Measurements from ENCODE around the gene CHD2. TPM values are rescaled to one million over a fixed set of nuclear protein-coding genes. Genes with fewer than 3 reads are reported as not detected.

The CHD2 gene
- total and polyA plus RNA-seq, 4 donors = 13.9 to 90.2 (median 49.4) TPM

DNA sequence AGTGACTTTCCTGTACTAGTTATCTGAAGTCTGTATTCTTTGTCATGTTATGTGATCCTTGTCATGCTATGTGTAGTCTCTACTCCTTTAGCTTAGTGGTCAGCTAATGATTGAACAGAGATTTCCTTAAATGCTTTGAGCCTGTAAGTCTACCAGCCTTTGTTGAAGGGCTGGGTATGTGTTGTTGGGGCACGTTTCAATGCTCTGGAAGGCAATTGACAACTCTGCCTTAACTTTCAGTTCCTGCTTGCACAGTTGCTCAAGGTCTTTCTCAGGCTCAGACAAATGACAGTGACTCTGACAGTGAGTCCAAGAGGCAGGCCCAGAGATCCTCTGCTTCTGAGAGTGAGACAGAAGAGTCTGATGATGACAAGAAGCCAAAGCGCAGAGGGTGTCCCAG is 89.3 kb downstream of the CHD2 start:
- Histone ChIP-seq H3K9me3 (ENCODE audit: control insufficient read depth in 4 of 4, low read length in 3 of 4) (no peaks in the 10 kb centered on the region), H3K27me3 (ENCODE audit: control insufficient read depth in 4 of 4, insufficient read depth in 4 of 4, low read length in 3 of 4) (no peaks in the 10 kb centered on the region), H3K4me1 (ENCODE audit: control insufficient read depth in 4 of 4, insufficient read depth in 4 of 4, low read length in 3 of 4) (no peaks in the 10 kb centered on the region), H3K4me3 (ENCODE audit: low read depth in 1 of 3, low read length in 3 of 3) (no peak overlapping the region), H3K36me3 (ENCODE audit: control insufficient read depth in 4 of 4, insufficient read depth in 3 of 4, low read depth in 1 of 4, low read length in 3 of 4) (peaks cover 18 to 81% (median 73%) of the 10 kb centered on the region in 4 donors), H3K27ac (ENCODE audit: low read depth in 1 of 2, low read length in 2 of 2) (no peak overlapping the region), H3K9ac (ENCODE audit: low read depth in 1 of 2, low read length in 2 of 2) (no peak overlapping the region)
- DNase-seq (ENCODE audit: low spot score) = no peak
- TF ChIP-seq HNF4G (IDR thresholded peaks at IDR 0.05) = no peak
- TF ChIP-seq TAF1 (conservative IDR thresholded peaks at IDR 0.05) = no peak
- TF ChIP-seq FOXA1 (IDR thresholded peaks at IDR 0.05) = no peak
- TF ChIP-seq JUND (IDR thresholded peaks at IDR 0.05) = no peak
- no peak for TF ChIP-seq RXRA (IDR thresholded peaks at IDR 0.05)
- TF ChIP-seq MAX (IDR thresholded peaks at IDR 0.05) = no peak
- TF ChIP-seq, protein P1, sequence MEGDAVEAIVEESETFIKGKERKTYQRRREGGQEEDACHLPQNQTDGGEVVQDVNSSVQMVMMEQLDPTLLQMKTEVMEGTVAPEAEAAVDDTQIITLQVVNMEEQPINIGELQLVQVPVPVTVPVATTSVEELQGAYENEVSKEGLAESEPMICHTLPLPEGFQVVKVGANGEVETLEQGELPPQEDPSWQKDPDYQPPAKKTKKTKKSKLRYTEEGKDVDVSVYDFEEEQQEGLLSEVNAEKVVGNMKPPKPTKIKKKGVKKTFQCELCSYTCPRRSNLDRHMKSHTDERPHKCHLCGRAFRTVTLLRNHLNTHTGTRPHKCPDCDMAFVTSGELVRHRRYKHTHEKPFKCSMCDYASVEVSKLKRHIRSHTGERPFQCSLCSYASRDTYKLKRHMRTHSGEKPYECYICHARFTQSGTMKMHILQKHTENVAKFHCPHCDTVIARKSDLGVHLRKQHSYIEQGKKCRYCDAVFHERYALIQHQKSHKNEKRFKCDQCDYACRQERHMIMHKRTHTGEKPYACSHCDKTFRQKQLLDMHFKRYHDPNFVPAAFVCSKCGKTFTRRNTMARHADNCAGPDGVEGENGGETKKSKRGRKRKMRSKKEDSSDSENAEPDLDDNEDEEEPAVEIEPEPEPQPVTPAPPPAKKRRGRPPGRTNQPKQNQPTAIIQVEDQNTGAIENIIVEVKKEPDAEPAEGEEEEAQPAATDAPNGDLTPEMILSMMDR (IDR thresholded peaks at IDR 0.05; ENCODE audit: low read depth, low read length, missing input control) = no peak
- TF ChIP-seq, protein P2, sequence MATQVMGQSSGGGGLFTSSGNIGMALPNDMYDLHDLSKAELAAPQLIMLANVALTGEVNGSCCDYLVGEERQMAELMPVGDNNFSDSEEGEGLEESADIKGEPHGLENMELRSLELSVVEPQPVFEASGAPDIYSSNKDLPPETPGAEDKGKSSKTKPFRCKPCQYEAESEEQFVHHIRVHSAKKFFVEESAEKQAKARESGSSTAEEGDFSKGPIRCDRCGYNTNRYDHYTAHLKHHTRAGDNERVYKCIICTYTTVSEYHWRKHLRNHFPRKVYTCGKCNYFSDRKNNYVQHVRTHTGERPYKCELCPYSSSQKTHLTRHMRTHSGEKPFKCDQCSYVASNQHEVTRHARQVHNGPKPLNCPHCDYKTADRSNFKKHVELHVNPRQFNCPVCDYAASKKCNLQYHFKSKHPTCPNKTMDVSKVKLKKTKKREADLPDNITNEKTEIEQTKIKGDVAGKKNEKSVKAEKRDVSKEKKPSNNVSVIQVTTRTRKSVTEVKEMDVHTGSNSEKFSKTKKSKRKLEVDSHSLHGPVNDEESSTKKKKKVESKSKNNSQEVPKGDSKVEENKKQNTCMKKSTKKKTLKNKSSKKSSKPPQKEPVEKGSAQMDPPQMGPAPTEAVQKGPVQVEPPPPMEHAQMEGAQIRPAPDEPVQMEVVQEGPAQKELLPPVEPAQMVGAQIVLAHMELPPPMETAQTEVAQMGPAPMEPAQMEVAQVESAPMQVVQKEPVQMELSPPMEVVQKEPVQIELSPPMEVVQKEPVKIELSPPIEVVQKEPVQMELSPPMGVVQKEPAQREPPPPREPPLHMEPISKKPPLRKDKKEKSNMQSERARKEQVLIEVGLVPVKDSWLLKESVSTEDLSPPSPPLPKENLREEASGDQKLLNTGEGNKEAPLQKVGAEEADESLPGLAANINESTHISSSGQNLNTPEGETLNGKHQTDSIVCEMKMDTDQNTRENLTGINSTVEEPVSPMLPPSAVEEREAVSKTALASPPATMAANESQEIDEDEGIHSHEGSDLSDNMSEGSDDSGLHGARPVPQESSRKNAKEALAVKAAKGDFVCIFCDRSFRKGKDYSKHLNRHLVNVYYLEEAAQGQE (IDR thresholded peaks at IDR 0.05) = no peak
- no peak for TF ChIP-seq HNF4A (conservative IDR thresholded peaks at IDR 0.05)
- WGBS = 88% methylated on average over 2 of the region's 2 CpGs

DNA sequence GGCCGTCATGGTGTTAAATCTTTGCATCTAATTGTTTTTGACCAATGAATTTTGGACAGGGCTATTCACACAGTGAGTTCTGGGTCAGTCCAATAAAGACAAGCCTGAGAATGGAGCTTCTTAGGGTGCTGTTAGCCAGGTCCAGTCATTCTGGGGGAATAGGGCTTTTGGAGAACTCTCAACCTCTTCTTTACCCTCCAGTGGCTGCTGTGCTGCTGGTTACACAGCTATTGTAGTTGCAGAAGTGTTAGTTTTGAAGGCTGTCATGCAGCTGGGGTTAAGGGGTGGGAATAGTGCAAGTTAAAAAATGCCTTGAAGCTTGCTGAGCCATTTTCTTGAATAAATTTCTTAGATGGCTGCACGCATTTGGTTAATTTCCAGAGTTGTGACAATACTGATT is 89.9 kb downstream of the CHD2 start:
- Histone ChIP-seq H3K9ac (ENCODE audit: low read depth in 1 of 2, low read length in 2 of 2) (no peak overlapping the region), H3K4me3 (ENCODE audit: low read depth in 1 of 3, low read length in 3 of 3) (no peak overlapping the region), H3K27ac (ENCODE audit: low read depth in 1 of 2, low read length in 2 of 2) (no peak overlapping the region), H3K27me3 (ENCODE audit: control insufficient read depth in 4 of 4, insufficient read depth in 4 of 4, low read length in 3 of 4) (no peaks in the 10 kb centered on the region), H3K36me3 (ENCODE audit: control insufficient read depth in 4 of 4, insufficient read depth in 3 of 4, low read depth in 1 of 4, low read length in 3 of 4) (peaks cover 16 to 80% (median 73%) of the 10 kb centered on the region in 4 donors), H3K9me3 (ENCODE audit: control insufficient read depth in 4 of 4, low read length in 3 of 4) (no peaks in the 10 kb centered on the region), H3K4me1 (ENCODE audit: control insufficient read depth in 4 of 4, insufficient read depth in 4 of 4, low read length in 3 of 4) (no peaks in the 10 kb centered on the region)
- TF ChIP-seq, protein P2 (IDR thresholded peaks at IDR 0.05) = no peak
- TF ChIP-seq MAX (IDR thresholded peaks at IDR 0.05) = no peak
- WGBS = 95% methylated on average over 2 of the region's 2 CpGs
- DNase-seq (ENCODE audit: low spot score) = no peak
